Hematopoietic multipotent progenitor cell treated with erythropoietin and hydrocortisone succinate and interleukin-3 and kit ligand, for 15 days (in vitro differentiated cells): ENCODE results near the gene ADAM12.
"Not testable (repeated sequence)": the region's sequence is repeated elsewhere in the genome, so short reads cannot be mapped to it uniquely, and the experiment has no call there.

Experiments used
- DNase-seq: peaks from one replicate; pipeline ENCODE4 v3.0.0-alpha.2; 2015; ENCODE audit warnings: low spot score

ADAM12 gene

DNA sequence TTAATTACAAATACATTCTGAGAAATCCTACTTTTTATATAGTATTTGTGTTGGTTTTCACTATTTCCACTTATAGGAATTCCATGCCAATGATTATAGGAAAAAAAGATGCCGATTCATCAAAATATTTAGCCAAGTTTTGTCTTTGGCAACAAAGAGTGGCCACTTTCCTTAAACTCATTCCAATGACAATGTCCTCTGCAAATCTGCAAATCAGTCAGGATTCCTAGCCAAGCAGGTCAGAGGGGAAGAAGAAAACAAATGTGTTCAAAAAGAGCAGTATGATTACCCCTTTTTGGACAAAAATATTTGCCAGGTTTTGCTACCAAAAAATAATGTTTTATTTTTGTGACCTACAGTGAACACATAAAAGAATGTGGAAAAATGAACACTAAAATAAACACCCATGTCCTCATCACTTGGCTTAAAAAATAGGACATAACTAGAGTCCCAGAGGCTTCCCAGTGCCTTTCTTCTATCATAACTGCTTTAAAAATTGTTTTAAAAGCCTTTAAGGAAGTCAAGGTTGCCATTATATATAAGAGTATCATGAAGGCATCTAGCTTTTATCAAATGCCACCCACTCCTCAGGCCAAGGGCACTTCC, 125.9 kb downstream of the ADAM12 start:
- DNase-seq, result no peak

DNA sequence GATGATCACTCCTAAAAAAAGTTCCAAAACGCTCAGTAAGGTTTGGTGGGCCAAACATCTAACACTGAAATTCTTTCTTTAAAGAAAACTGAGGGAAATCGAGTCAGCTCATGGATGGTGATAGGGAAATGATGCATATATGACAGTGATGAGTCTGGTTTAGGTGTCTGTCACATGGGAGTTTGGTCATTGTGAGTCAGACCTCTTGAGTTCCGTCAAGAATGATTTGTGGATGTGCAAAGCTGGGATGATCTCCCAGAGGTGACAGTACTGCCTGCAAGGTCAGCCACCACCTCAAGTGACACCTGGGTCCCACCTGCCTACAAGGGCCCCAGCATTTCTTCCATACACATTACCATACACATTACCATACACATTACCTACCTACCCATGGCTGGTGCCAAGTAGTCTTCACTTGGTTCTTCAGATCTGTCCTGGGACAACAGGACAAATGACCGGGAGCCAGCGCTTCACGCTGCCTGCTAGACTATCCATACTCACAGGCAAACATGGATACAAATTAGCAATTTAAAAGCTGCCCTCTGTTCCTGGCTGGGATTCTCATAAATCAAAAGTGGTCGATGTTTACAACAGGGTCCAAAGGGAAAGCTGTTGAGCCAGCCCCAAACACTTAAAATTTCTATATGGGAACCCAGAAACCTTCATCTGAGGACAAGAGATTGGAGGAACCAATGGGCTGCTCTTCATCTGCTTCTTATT, 128.4 kb downstream of the ADAM12 start:
- DNase-seq, result no peak

DNA sequence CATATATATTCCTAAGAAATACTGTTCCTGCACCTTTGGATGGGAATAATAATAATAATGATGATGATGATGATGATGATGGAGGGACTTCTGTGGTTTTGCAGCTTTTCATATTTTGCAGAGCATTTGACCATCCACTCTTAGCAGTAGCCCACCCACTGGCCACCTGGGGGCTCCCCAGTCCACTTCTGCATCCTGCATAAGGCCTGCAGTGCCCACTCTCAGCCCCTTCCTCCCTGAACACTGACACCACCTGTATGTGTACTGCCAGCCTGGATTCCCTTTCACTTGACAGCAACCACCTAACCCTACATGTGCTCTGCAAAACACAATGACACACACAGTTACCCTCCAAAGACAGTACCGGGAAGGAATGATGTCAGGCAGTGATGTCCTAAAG, 131.4 kb downstream of the ADAM12 start:
- DNase-seq, result no peak

DNA sequence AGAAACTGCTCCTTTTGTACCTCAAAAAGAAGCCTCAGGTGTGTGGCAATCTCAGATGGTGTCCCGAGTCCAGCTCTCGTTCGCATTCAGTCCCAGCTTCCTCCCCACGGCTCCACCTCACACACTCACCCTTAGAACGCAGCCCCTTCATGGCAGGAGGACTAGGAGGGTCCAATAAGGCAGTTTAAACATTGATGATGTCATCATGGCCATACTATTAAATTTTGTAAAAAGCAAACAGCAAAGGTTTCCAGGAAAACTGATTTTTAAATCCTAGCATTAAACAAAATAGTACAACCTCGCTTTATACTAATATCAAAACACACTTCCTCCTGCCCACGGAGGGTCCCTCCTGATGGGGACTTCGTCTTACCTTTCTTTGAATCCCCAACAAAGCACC, 133.0 kb downstream of the ADAM12 start:
- no peak for DNase-seq

DNA sequence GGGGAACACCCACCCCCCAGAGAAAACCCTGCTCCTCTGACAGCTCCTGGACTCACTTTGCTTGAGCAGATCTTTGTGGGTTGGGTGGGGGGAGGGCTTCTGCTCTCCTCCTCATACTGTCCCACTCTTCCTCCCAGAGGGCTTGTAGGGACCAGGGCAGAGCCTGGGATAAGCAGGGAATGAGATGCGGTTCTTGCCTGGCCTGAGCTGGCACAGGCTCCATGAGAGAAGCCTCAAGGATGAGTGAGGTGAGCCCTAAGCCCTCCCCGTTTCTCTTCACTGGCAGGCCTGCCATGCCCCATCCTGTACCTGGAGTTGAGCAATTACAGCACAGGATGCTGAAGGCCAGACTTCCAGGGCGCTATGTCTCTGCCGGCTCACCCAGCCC, 134.7 kb downstream of the ADAM12 start:
- DNase-seq, result no peak

DNA sequence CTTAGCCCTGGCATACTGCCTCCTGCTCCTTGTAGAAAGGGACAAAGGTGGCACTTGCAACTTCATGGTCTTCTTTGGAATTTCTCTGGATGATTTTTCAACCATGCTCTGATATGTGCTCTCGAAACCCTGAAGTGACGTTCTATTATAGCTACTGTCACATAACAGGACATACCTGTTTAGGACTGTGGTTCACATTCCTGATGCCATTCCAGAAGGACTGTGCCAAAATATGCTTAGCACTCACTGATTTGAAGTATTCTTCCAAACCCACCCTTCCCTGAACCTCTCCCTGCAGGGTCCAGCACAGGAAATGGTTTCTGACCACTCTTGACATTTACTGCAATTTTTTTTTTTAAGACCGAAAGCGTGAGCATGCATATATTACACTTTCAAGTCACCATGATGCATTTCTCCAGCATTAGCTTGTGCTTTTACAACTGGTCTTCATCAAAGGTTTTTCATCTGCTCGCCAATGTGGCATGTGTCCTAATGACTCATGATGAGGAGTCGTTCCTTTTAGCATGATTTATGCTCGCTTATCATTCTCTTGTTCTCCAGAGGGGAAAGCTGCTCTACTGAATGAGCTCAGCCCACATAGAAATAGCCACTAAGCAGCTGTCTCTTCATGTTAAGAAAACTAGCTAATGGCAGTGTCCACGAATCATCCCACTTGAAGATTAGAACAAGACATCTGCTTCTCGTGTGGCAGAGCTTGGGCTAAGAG, 135.2 kb downstream of the ADAM12 start:
- DNase-seq, result no peak

DNA sequence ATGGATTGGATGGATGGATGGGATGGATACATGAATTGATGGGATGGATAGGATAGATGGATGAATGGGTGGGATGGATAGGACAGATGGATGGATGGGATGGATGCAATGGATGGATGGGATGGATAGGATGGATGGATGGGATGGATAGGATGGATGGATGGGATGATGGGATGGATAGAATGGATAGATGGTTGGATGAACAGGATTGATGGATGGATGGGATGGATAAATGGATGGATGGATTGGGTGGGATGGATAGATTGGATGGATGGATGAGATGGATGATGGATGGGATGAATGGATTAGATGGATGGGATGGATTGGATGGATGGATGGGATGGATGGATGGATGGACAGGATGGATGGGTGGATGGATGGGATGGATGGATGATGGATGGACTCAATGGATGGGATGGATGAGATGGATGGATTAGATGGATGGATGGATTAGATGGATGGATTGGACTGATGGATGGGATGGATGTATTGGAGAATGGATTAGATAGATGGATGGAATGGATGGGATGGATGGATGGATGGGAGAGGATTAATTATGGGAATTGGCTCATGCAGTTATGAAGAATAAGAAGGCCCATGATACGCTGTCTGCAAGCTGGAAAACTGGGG, 136.4 kb downstream of the ADAM12 start:
- DNase-seq, result no peak

DNA sequence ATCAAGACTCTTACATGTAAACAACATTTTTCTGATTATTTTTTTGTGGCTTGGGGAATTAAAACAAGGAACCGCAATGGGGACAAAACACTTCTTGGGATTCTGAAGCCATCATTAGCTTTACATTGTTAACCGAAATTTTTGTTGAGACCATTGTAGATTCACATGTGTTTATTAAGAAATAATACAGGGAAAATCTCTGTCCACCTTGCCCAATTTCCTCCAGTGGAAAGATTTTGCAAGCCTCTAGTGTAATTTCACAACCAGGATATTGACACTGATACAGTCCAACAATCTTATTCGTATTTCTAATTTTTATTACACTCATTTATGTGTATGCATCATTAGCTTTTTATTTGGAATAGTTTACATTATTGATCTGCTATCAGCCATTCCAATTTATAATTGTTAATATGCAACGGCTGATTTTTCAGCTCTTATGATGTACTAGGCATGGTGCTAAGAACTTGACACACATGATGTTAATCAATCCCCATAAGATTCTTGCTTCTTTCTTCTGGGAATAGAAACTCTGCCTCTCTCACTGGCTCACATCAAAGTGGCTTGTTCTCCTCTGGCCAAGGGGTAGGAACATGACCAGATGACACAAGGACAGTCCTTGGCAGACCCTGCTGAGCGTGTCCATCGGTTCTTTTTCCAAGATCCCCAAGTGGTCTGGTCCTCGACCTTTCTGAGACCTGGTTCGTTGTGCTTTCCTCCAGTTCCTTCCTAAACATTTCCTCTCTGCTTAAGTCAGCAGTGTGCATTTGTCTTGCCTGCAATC, 137.6 kb downstream of the ADAM12 start:
- DNase-seq, result no peak

DNA sequence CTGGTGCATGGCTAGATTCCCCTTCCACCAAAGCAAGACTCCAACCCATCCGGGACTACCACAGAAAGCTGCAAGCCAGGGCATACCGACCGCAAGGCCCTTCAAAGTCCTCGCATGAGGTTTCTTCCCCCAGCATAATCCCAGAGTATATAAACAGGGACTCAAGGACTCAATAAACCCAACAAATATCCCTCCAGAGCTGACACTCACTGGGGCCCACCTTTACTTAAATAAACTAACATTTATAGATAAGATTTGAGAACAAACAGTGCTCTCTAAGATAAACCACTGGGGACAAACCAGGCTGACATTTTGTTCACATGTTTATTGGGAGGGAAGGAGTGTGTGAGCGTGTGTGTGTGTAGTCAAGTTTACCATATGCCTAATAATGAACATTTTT, 138.2 kb downstream of the ADAM12 start:
- DNase-seq, result no peak

DNA sequence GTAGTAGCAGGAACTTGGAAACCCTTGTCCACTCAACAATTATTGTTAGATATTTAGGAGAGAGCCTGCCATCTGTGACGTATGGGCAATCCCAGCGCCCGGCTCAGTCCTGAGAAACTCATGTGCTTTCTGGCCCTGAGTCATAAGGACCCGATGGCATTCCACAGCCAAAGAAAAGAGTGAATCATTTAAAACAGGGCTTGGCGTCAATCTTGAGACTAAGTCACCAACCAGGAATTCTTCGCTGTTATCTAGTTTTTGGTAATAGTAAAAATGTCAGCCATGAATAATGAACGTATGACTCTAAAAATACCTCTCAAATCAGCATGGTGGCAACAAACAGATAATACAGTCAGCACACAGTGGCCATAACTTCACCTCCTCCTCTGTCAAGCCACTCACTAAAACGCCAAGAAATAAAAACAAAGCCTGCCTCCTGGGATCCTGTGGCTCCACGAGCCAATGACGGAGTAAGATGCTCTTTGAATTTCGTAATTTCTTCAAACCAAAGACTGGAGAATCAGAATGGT, 140.8 kb downstream of the ADAM12 start:
- DNase-seq, result no peak

DNA sequence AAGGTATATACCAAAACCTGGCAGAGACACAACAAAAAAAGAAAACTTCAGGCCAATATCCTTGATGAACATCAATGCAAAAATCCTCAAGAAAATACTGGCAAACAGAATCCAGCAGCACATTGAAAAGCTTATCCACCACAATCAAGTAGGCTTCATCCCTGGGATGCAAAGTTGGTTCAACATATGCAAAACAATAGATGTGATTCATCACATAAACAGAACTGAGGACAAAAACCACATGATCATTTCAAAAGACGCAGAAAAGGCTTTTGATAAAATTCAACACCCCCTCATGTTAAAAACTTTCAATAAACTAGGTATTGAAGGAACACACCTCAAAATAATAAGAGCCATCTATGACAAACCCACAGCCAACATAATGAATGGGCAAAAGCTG, 141.9 kb downstream of the ADAM12 start:
- not testable (repeated sequence) for DNase-seq

DNA sequence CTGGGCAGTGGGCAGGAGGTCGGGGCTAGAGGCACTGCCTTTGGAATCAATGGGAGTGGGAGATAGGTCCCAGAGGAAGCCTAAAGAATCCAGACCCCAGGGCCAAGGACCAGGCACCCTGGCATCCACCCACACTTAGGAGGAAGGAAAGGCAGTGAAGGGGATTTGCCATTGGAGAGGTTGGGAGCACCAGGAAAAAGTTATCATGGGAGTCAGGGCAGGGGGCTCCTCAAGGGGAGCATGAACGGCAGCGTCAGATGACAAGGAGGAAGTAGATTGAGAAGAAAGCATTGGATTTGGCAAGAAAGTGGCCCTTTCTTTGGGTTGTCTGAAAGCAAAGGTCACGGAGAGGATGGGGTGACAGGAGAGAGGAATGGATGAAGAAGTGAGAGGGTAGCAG, 142.8 kb downstream of the ADAM12 start:
- DNase-seq, result no peak

DNA sequence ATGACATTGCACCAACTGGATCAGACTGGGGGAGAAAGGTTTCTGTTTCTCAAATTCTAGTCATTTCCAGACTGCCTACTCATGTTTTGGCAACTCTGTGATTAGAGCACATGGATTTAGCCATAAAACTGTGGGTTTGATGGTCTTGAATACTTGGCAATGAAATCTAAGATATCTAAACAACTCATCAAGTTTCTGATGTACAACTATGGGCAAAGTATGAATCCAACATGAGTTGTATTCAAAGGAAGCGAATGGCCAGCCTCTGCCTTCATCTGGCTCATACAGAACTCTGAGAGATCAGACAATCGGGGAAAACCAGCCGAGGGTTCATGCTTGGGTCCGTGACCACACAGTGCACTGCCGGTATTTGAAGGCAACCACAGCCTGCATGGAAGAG, 144.3 kb downstream of the ADAM12 start:
- no peak for DNase-seq

DNA sequence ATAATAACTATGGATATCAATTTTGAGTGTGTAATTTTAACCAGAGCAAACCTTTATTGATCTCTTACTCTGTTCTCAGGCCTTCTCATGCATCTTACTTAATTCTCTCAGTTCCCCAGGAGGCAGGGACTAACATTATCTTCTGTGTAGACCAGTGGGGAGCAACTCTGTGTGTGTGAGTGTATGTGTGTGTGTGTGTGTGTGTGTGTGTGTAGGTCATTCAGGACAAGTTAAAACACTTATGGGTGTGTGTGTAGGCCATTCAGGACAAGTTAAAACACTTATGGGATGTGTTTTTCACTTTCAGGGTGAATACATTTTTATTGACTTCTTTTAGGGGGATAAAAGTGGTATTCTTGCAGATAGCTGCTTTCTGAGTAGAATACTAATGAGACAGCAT, 145.0 kb downstream of the ADAM12 start:
- no peak for DNase-seq

DNA sequence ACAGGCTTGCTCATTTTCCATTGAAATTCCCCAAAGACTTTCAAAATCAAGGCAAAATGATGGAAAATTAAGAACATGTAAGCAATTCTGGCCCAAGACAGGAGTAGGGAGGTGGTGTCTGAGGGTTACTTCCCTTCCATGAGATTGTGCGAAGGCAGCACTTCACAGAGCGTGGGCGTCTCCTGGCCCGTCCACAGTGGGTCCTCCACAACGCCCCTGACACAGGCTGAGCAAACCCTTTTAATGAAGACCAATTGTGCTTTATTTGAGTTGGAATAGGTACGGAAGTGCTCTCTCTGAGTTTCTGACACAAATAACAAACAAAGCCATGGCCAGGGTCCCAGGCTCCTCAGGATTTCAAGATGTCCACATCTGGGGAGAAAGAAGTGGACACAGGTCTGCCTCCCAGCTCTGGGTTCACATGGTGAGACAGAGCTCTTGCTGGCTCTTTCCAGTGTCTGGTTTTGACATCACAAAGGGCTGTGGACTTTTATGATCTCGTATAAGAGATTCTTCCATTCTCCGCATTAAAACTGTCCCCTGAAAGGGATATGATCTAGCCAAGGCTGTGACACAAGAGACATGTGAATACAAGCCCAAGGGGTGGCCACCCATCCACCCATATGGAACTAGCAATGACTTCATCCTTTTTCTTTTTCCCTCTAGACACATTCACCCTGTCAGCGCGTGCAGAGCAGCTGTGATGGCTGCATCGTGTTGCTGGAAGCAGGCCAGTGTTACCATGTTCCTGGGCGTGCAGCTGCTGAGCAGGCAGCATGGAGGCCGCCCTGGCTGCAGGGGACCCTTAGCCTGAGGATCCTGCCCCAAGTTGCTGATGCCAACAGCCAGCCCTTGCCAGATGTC, 145.6 kb downstream of the ADAM12 start:
- no peak for DNase-seq

DNA sequence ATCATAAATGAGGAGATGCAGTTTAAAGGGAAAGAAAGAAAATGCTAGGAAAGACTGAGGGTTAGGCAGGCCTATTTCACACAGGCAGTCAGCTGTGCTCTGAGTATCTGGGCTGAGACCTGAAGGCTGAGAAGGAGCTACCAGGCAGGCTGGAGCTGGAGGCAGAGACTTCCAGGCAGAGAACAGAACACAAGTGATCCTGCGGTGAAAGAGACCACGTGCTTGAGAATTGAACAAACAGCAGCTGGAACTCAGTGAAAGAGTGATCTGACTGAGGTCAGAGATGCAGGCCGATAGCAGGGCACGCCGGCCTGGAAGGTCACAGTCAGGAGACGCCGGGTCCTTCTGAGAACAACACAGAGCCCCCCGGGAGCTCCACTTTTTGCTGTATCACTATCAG, 147.8 kb downstream of the ADAM12 start:
- DNase-seq, result no peak

DNA sequence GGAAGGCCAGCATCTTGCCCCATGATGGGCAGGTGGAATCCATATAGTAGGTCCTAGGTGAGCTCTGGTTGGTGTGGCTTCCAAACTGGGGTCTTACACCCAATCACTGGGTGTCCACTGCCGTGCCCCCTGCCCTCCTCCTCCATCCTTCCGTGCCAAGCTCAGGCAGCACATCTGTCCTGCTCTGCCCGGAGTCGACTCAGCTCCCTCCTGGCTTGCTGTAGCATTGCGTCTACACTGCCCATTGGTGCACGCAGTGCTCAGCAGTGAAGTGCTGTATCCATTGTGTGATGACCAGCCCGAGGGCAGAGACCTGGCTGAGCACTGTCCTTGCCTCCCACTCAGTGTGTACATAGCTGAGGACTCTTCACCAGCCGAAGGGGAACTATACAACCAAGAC, 148.4 kb downstream of the ADAM12 start:
- no peak for DNase-seq

DNA sequence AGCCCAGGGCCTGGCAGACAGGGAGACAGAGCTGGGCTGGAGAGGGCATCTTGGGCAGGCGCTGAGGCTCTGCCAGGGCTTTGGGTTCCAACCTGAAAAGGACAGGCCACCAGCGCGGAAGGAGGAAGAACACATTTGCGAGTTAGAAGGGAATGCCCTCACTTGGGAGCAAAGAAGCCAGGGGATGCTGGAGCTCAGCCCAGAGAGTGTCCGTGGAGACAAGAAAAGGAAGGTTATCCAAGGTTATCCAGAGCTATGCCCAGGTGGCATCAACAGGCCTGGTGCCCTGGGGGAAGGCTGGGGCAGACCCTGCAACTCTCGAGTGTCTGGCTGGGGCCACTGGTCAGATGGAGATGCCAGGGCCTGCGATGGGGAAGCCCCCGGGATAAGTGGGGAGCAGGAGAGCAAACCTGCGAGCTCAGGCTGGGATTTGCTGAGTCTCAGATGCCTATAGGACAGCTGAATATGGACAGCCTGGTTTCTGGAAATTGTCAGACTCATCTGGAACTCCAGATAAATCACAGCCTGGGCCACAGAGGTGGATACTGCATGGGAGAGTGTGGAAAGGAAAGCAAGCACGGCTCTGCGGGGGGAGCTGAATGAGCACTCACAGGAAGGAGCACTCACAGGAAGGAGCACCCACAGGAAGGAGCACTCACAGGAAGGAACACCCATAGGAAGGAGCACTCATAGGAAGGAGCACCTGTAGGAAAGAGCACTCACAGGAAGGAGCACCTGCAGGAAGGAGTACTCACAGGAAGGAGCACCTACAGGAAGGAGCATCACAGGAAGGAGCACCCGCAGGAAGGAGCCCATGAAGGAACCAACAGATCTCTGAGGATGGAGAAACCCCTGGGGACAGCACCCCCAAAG, 152.1 kb downstream of the ADAM12 start:
- DNase-seq, result no peak

DNA sequence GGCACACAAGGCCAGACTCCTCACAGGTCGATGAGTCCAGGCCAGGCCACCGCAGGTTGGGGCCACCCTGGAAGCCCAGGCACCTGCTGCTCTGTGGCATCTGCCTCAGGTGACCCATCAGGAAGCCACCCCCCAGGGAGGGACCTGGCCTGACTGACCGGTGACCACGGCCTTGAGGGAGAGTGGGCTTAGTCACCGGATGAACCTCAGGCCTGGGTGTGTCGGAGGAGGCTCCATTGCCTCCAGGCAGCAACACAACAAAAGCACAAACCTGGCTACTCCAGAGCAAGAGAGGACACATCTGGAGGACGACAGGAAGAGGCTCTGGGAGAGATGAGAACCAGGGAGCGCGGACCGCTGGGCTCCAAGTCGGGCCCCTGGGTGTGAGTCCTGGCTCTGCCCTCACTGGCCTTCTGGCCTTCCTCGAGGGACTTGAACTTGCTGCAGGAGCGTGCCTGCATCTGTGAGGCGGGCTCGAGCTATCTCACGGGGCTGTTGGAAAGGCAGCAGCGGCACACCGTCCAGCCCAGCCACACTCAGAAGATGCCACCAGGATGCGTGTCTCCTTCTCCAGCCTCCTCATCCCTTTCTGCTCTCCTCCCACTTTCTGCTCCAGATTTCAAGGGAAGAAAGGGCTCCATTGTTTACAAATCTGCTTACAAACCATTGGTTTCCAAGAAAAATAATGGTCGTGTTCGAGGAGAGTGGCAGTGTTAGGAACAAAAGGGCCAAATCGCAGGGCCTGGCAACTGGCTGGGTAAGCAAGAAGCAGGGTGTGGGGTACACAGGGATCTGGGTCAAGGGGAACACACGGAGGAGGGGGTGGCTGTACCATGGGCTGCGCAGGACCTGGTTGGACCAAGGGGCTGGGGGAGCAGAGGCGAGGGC, 152.9 kb downstream of the ADAM12 start:
- no peak for DNase-seq
